ENCODE data around the gene RAB1B.
A peak's percentile ranks its signal among the peaks of the same experiment; 100 is the strongest.

The RAB1B gene

GRCh38 chr11:66264914-66265313, 3.5 kb upstream of the RAB1B start:
- peak; percentile 46 for TF ChIP-seq CTCF (IDR thresholded peaks at IDR 0.05; ENCODE audit: low read depth, low read length)
- no peak for DNase-seq (ENCODE audit: low read depth in 2 of 2)
- H3K4me3 ChIP-seq (replicated peaks in 1 of 2; ENCODE audit: low read depth in 2 of 2, low read length in 2 of 2) = no peak overlapping the region

- no peak for DNase-seq (ENCODE audit: low read depth in 2 of 2)
- H3K4me3 ChIP-seq (replicated peaks in 1 of 2; ENCODE audit: low read depth in 2 of 2, low read length in 2 of 2) = no peak overlapping the region
- TF ChIP-seq CTCF (IDR thresholded peaks at IDR 0.05; ENCODE audit: low read depth, low read length) = no peak
Observed at GRCh38 chr11:66265531-66266377, 2.7 kb upstream of the RAB1B start.

- TF ChIP-seq CTCF (IDR thresholded peaks at IDR 0.05; ENCODE audit: low read depth, low read length) = no peak
- peak overlapping the region in 1 of 2 donors; percentile 60 for H3K4me3 ChIP-seq (replicated peaks in 1 of 2; ENCODE audit: low read depth in 2 of 2, low read length in 2 of 2)
- DNase-seq (ENCODE audit: low read depth in 2 of 2) = no peak
Observed at GRCh38 chr11:66266378-66267038, 1.9 kb upstream of the RAB1B start.

GRCh38 chr11:66267039-66267378, 1.4 kb upstream of the RAB1B start:
- H3K4me3 ChIP-seq (replicated peaks in 1 of 2; ENCODE audit: low read depth in 2 of 2, low read length in 2 of 2) = peak overlapping the region; percentile 60 to 92
- DNase-seq (ENCODE audit: low read depth in 2 of 2) = no peak
- no peak for TF ChIP-seq CTCF (IDR thresholded peaks at IDR 0.05; ENCODE audit: low read depth, low read length)

GRCh38 chr11:66267379-66268243, 828 bp upstream of the RAB1B start:
- no peak for TF ChIP-seq CTCF (IDR thresholded peaks at IDR 0.05; ENCODE audit: low read depth, low read length)
- peak; percentile 89 to 93 for DNase-seq (ENCODE audit: low read depth in 2 of 2)
- peak overlapping the region; percentile 60 to 92 for H3K4me3 ChIP-seq (replicated peaks in 1 of 2; ENCODE audit: low read depth in 2 of 2, low read length in 2 of 2)

- peak; percentile 34 for TF ChIP-seq CTCF (IDR thresholded peaks at IDR 0.05; ENCODE audit: low read depth, low read length)
- peak overlapping the region; percentile 92 to 96 for H3K4me3 ChIP-seq (replicated peaks in 1 of 2; ENCODE audit: low read depth in 2 of 2, low read length in 2 of 2)
- peak; percentile 34 to 47 for DNase-seq (ENCODE audit: low read depth in 2 of 2)
Observed at GRCh38 chr11:66268952-66269905, 790 bp downstream of the RAB1B start.
